Mucosa of gallbladder (tissue), 1 donor: Measurements from ENCODE around the gene KDM2A. TPM values are rescaled to one million over a fixed set of nuclear protein-coding genes. Genes with fewer than 3 reads are reported as not detected.

Experiments
- DNase-seq: peaks from one replicate; pipeline ENCODE4 v3.0.0-alpha.2; 2020; ENCODE audit warnings: low spot score
- total RNA-seq: library from RNA; stranded (reverse); gene quantifications from one replicate; pipeline ENCODE4 v1.2.1, GENCODE V29; 2021
- donor health status: DM: no; HTN: no; CAD: no.

Gene KDM2A
- total RNA-seq, 1 donor from 2014 or later = 76.9 TPM

GRCh38 chr11:67237574-67237973 lies 118.5 kb downstream of the KDM2A start:
- no peak for DNase-seq

- no peak for DNase-seq
Observed at GRCh38 chr11:67238894-67239782, 120.1 kb downstream of the KDM2A start.

- DNase-seq = peak; percentile 98
Observed at GRCh38 chr11:67239783-67240575, 120.9 kb downstream of the KDM2A start.

- peak; percentile 65 for DNase-seq
Observed at GRCh38 chr11:67240576-67241389, 121.7 kb downstream of the KDM2A start.

- no peak for DNase-seq
Observed at GRCh38 chr11:67242548-67242947, 123.5 kb downstream of the KDM2A start.

- no peak for DNase-seq
Observed at GRCh38 chr11:67243051-67243450, 124.0 kb downstream of the KDM2A start.

- DNase-seq = no peak
Observed at GRCh38 chr11:67245046-67245445, 126.0 kb downstream of the KDM2A start.

GRCh38 chr11:67247946-67248550 lies 129.0 kb downstream of the KDM2A start:
- DNase-seq = no peak

GRCh38 chr11:67248653-67249052 lies 129.6 kb downstream of the KDM2A start:
- no peak for DNase-seq

- DNase-seq = no peak
Observed at GRCh38 chr11:67250059-67251043, 131.3 kb downstream of the KDM2A start.

GRCh38 chr11:67251841-67252240 lies 132.8 kb downstream of the KDM2A start:
- DNase-seq = no peak

GRCh38 chr11:67252831-67253239 lies 133.8 kb downstream of the KDM2A start:
- peak; percentile 46 for DNase-seq

- no peak for DNase-seq
Observed at GRCh38 chr11:67253872-67254624, 135.0 kb downstream of the KDM2A start.

- no peak for DNase-seq
Observed at GRCh38 chr11:67254798-67255197, 135.7 kb downstream of the KDM2A start.

GRCh38 chr11:67255353-67255752 lies 136.3 kb downstream of the KDM2A start:
- DNase-seq = no peak

GRCh38 chr11:67255864-67256263 lies 136.8 kb downstream of the KDM2A start:
- no peak for DNase-seq

GRCh38 chr11:67256477-67257135 lies 137.5 kb downstream of the KDM2A start:
- no peak for DNase-seq

- DNase-seq = no peak
Observed at GRCh38 chr11:67260406-67260805, 141.3 kb downstream of the KDM2A start.
